HPDE6-E6E7 (cell line): Measurements from ENCODE around the gene ZNF878.
"Not testable (repeated sequence)": the region's sequence is repeated elsewhere in the genome, so short reads cannot be mapped to it uniquely, and the experiment has no call there.

ENCODE experiments used
- DNase-seq: peaks from one replicate; pipeline ENCODE4 v3.0.0; 2011; ENCODE audit warnings: missing footprints; ENCODE audit errors: extremely low spot score

The ZNF878 gene

GRCh38 chr19:12052497-12053169, at the start of gene ZNF878:
ZNF878 (minus strand) TSS chr19:12052961; CDS start chr19:12052801, 160 bp downstream.
- DNase-seq, result peak; percentile 68

DNA sequence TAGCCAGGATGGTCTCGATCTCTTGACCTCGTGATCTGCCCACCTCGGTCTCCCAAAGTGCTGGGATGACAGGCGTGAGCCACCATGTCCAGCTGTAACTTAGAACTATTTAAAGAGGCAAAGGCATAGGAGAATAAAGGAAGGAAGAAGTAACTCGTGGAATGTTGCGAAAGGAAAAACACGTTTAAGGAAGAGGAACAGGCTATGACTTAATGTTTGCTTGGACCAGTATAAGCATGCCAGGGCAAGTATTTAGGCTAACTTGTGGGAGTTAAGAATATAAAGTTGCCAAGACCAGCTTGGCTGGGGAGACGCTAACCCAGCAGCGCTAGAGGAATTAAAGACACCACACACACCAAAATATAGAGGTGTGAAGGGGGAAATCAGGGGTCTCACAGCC, 45.3 kb upstream of the ZNF878 start:
- DNase-seq, result no peak

- DNase-seq, result no peak
Measured at GRCh38 chr19:12095111-12095790, 42.5 kb upstream of the ZNF878 start.

GRCh38 chr19:12093777-12094176, 41.0 kb upstream of the ZNF878 start:
- DNase-seq, result no peak

DNA sequence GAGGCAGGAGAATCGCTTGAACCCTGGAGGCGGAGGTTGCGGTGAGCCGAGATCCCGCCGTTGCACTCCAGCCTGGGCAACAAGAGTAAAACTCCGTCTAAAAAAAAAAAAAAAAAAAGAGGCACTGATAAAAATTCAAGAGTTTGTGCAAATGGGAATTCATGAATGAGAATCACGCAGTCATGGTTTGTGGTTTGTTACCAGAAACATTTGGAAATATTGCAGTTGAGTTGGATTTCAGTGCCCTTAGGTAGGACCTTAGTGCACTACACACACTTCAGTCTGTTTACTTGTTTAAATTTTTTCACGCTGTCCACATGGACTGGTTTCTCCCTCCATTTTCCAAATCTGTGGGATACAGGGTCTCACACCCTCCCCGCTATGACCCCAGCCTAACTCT, 40.2 kb upstream of the ZNF878 start:
- DNase-seq, result no peak

GRCh38 chr19:12092065-12092867, 39.5 kb upstream of the ZNF878 start:
- no peak for DNase-seq

- DNase-seq, result peak; percentile 37
Measured at GRCh38 chr19:12090807-12091206, 38.0 kb upstream of the ZNF878 start.

DNA sequence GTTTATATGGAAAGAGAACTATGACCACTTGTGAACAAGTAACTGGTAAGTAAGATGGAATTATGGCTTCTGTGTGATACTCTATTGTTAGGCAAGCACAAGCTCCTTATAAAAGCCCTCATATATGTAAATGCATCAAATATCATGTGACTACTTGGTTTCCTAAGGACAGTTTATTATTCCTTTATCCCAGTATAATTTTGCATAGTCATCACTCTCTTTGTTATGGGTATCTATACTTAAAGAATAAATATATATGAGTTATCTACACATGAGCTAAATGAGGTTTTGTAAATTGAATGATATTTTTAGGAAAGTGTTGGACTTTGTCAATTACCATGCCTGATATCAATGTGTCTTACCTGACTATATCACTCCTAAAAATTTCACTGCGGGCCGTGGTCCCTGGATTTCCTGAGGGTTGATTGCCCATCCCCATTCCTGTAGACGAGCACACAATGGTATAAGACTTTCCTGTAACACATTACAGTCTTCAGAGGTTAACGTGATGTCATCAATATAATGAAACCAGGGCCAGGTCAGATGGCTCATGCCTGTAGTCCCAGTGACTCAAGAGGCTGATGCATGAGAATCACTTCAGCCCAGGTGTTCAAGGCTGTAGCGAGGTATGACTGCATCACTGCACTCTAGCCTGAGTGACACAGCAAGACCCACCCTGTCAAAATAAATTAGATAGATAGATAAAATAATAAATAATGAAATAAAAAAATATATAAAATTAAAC, 32.5 kb upstream of the ZNF878 start:
- no peak for DNase-seq

GRCh38 chr19:12083336-12083735, 30.6 kb upstream of the ZNF878 start:
- not testable (repeated sequence) for DNase-seq

DNA sequence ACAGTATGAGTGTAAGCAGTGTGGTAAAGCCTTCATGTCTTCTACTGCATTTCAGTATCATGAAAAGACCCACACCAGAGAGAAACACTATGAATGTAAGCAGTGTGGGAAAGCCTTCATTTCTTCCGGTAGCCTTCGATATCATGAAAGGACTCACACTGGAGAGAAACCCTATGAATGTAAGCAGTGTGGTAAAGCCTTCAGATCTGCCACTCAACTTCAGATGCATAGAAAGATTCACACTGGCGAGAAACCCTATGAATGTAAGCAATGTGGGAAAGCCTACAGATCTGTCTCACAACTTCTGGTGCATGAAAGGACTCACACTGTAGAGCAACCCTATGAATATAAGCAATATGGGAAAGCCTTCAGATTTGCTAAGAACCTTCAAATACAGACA, 24.6 kb upstream of the ZNF878 start:
- DNase-seq, result no peak

- DNase-seq, result not testable (repeated sequence)
Measured at GRCh38 chr19:12076331-12076730, 23.6 kb upstream of the ZNF878 start.

- no peak for DNase-seq
Measured at GRCh38 chr19:12075538-12076139, 22.9 kb upstream of the ZNF878 start.

- DNase-seq, result peak; percentile 53
Measured at GRCh38 chr19:12064590-12065538, 12.1 kb upstream of the ZNF878 start, which contains the start of gene ZNF844. ZNF844 (plus strand) TSS chr19:12064731; CDS start chr19:12064874, 143 bp downstream.

DNA sequence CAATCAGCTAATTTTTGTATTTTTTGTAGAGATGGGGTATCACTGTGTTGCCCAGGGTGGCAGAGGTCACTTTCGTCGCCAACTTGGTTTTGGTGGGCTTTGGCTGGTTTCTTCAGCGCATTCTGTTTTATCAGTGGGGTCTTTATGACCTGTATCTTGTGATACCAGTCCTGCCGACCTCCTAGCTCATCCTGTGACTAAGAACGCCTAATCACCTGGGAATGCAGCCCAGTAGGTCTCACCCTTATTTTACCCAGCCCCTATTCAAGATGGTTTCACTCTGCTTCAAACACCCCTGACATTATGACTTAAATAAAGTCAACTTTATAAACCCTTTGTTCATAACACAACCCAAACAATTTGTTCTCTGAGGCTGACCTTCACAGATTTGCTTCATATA, 3.0 kb upstream of the ZNF878 start:
- no peak for DNase-seq

GRCh38 chr19:12052091-12052496, 667 bp downstream of the ZNF878 start:
- no peak for DNase-seq

DNA sequence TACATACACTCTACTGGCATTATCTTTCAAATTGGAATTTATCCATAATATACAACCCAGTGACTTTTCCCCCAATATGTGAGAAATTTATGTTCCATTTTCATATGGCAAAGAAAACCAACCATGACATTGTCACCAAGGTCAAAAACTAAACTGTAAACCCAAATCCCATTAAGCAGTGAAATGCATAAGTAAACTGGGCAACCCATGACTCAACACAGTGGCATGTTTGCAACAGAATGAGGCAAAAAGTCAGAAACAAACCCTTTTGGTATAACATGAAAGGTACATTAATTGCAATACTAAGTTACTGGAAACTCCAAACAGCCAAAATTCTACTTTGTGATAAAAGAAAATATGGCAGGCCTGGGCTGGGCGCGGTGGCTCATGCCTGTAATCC, 4.9 kb downstream of the ZNF878 start:
- DNase-seq, result no peak

DNA sequence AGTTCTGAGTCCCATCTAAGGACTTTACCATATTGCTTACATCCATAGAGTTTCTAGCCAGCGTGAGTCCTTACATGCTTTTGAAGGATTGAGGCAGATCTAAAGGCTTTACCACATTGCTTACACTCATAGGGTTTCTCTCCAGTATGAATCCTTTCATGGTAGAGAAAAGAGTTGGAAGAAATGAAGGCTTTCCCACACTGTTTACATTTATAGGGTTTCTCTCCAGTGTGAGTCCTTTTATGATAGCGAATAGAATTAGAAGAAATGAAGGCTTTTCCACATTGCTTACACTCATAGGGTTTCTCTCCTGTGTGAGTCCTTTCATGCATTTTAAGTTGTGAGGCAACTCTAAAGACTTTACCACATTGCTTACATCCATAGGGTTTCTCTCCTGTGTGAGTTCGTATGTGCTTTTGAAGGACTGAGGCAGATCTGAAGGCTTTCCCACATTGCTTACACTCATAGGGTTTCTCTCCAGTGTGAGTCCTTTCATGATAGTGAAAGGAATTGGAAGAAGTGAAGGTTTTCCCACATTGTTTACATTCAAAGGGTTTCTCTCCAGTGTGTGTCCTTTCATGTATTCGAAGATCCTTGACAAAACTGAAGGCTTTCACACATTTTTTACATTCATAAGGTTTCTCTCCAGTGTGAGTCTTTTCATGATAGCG, 8.9 kb downstream of the ZNF878 start:
- DNase-seq, result no peak

DNA sequence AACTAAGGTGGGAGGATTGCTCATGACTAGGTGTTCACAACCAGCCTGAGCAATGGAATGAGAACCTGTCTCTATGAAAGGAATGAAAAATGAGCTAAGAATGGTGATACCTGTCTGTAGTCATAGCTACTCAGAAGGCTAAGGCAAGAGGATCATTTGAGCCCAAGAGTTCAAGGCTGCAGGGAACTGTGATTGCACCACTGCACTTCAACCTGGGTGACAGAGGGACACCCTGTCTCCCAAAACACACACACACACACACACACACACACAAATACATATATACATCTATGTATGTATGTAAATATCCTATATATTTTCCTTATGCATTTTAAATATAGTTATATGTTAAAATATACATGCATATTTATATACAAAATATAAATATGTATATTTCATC, 9.9 kb downstream of the ZNF878 start:
- DNase-seq, result no peak
